Panc1 (cell line): ENCODE results near the gene DDC. TPM values are rescaled to one million over a fixed set of nuclear protein-coding genes. Genes with fewer than 3 reads are reported as not detected.

ENCODE experiments used
- ATAC-seq: fragments of 200-7000 bp; cut with Tn5 transposase; 2 replicates; pipeline ENCODE4 v1.9.1; 2020; ENCODE audit warnings: mild to moderate bottlenecking, moderate library complexity
- BruUV-seq: library from RNA; stranded (reverse); fragments of 400-500 nt; replicated peaks from 2 replicates; lab custom pipeline; 2021; lab: Mats Ljungman, UMichigan
- CTCF ChIA-PET: fragments of 300-600 bp; sonication (Branson Sonifier 250); formaldehyde crosslinking; loops from one replicate; lab custom pipeline; 2022; ENCODE audit warnings: antibody characterized with exemption; lab: Charles Lee
- POLR2A ChIA-PET: fragments of 300-600 bp; sonication (Branson Sonifier 250); formaldehyde crosslinking; loops from one replicate; lab custom pipeline; 2022; ENCODE audit warnings: antibody characterized with exemption; lab: Charles Lee
- DNase-seq: peaks from one replicate; pipeline ENCODE4 v3.0.0-alpha.2; 2010; ENCODE audit warnings: low read depth, low spot score
- H3K27ac ChIP-seq: 2 replicates; pipeline ENCODE4 v1.5.1; 2011; ENCODE audit warnings: mild to moderate bottlenecking, low read length, inconsistent platforms
- H3K27me3 ChIP-seq: fragments of 200-500 bp; sonication (Bioruptor generic); 2 replicates; pipeline ENCODE4 v1.6.0; 2014; ENCODE audit warnings: low read length, inconsistent platforms; ENCODE audit not compliant: control insufficient read depth, insufficient read depth
- H3K36me3 ChIP-seq: fragments of 200-500 bp; sonication (Bioruptor generic); 2 replicates; pipeline ENCODE4 v1.5.1; 2014; ENCODE audit warnings: inconsistent platforms, mild to moderate bottlenecking, low read length, moderate library complexity; ENCODE audit not compliant: control insufficient read depth, insufficient read depth
- H3K4me1 ChIP-seq: 2 replicates; pipeline ENCODE4 v1.5.1; 2011; ENCODE audit warnings: inconsistent platforms, mild to moderate bottlenecking, low read length, moderate library complexity; ENCODE audit not compliant: control insufficient read depth, insufficient read depth
- H3K4me3 ChIP-seq, 2 experiments: 2 replicates each; pipeline ENCODE4 v1.5.1; 2011 to 2012; ENCODE audit warnings: low read depth in 2 of 2, low read length in 2 of 2, mild to moderate bottlenecking in 2 of 2, inconsistent platforms in 1 of 2, moderate library complexity in 1 of 2
- H3K9me3 ChIP-seq: fragments of 200-500 bp; sonication (Bioruptor generic); 2 replicates; pipeline ENCODE4 v1.5.1; 2014; ENCODE audit warnings: low read depth, mild to moderate bottlenecking, inconsistent platforms, low read length, moderate library complexity; ENCODE audit not compliant: control insufficient read depth, insufficient read depth
- POLR2AphosphoS5 ChIP-seq: IDR thresholded peaks from 2 replicates; pipeline ENCODE4 v1.6.1; 2012; ENCODE audit warnings: mild to moderate bottlenecking, low read depth, low read length, moderate library complexity
- SIN3A ChIP-seq: IDR thresholded peaks from 2 replicates; pipeline ENCODE4 v1.6.1; 2012; ENCODE audit warnings: low read depth, mild to moderate bottlenecking, low read length, moderate library complexity, borderline replicate concordance; ENCODE audit not compliant: insufficient read depth
- TCF7L2 ChIP-seq: IDR thresholded peaks from 2 replicates; pipeline ENCODE4 v1.6.1; 2011; ENCODE audit warnings: mild to moderate bottlenecking, low read depth, low read length, inconsistent platforms
- in situ Hi-C: cut with HindIII; loops from 2 replicates; pipeline ENCODE4 v1.10.0; 2016; ENCODE audit warnings: low sequenced_read_pairs, low pct_unique_long_range_greater_than_20kb
- intact Hi-C: fragments of 100-400 bp; cut with micrococcal nuclease; formaldehyde crosslinking; loops from one replicate; pipeline ENCODE4 v1.10.0; 2022; ENCODE audit not compliant: unreplicated experiment
- total RNA-seq: library from RNA; stranded (reverse); gene quantifications from one replicate; pipeline ENCODE4 v1.2.1, GENCODE V29; 2021; ENCODE audit not compliant: unreplicated experiment
- TF ChIP-seq, protein P1 (sequence below), 2 experiments: IDR thresholded peaks; 2 replicates each; pipeline ENCODE4 v1.6.1; 2011 to 2012; ENCODE audit warnings: low read depth in 2 of 2, control low read depth in 1 of 2, low read length in 1 of 2, mild to moderate bottlenecking in 1 of 2, moderate library complexity in 1 of 2; ENCODE audit not compliant: insufficient read depth in 1 of 2
- TF ChIP-seq, protein P2 (sequence below): fragments of 450-650 bp; IDR thresholded peaks from 2 replicates; pipeline ENCODE4 v1.5.1; 2017; ENCODE audit warnings: mild to moderate bottlenecking

DDC gene
- total RNA-seq, 1 experiment from 2014 or later, result not detected

DNA sequence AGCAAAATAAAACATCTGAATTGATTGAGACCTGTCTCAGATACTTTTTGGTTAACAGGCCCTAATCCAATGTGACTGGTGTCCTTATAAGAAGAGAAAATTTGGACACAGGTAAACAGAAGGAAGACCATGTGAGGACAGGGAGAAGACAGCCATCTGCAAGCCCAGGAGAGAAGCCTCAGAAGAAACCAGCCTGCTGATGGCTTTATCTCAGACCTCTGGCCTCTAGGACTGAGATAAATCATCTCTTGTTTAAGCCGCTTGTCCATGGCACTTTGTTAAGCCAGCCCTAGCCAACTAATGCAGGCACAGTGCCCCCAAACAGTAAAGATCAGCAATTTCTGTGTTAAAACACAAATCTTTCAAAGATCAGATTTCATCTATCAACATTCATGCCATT, 73.3 kb downstream of the DDC start:
- DNase-seq, result no peak
- no peak for ATAC-seq
- in situ Hi-C loops (no loop called here), intact Hi-C loops (no loop called here)
- no peaks in the 10 kb centered on the region for H3K4me1 ChIP-seq
- no TSS peak for BruUV-seq
- H3K36me3 ChIP-seq, result no peaks in the 10 kb centered on the region
- H3K4me3 ChIP-seq, result no peak overlapping the region
- ChIA-PET POLR2A (no interaction called here), CTCF (no interaction called here)
- no peak overlapping the region for H3K27ac ChIP-seq
- no peaks in the 10 kb centered on the region for H3K27me3 ChIP-seq
- H3K9me3 ChIP-seq, result peaks cover 9% of the 10 kb centered on the region
- no peak for TF ChIP-seq TCF7L2
- TF ChIP-seq SIN3A, result no peak
- TF ChIP-seq POLR2AphosphoS5, result no peak
- TF ChIP-seq, protein P1, sequence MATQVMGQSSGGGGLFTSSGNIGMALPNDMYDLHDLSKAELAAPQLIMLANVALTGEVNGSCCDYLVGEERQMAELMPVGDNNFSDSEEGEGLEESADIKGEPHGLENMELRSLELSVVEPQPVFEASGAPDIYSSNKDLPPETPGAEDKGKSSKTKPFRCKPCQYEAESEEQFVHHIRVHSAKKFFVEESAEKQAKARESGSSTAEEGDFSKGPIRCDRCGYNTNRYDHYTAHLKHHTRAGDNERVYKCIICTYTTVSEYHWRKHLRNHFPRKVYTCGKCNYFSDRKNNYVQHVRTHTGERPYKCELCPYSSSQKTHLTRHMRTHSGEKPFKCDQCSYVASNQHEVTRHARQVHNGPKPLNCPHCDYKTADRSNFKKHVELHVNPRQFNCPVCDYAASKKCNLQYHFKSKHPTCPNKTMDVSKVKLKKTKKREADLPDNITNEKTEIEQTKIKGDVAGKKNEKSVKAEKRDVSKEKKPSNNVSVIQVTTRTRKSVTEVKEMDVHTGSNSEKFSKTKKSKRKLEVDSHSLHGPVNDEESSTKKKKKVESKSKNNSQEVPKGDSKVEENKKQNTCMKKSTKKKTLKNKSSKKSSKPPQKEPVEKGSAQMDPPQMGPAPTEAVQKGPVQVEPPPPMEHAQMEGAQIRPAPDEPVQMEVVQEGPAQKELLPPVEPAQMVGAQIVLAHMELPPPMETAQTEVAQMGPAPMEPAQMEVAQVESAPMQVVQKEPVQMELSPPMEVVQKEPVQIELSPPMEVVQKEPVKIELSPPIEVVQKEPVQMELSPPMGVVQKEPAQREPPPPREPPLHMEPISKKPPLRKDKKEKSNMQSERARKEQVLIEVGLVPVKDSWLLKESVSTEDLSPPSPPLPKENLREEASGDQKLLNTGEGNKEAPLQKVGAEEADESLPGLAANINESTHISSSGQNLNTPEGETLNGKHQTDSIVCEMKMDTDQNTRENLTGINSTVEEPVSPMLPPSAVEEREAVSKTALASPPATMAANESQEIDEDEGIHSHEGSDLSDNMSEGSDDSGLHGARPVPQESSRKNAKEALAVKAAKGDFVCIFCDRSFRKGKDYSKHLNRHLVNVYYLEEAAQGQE (IDR thresholded peaks at IDR 0.05; ENCODE audit: insufficient read depth in 1 of 2, low read depth in 2 of 2, low read length in 1 of 2), result no peak
- TF ChIP-seq, protein P2, sequence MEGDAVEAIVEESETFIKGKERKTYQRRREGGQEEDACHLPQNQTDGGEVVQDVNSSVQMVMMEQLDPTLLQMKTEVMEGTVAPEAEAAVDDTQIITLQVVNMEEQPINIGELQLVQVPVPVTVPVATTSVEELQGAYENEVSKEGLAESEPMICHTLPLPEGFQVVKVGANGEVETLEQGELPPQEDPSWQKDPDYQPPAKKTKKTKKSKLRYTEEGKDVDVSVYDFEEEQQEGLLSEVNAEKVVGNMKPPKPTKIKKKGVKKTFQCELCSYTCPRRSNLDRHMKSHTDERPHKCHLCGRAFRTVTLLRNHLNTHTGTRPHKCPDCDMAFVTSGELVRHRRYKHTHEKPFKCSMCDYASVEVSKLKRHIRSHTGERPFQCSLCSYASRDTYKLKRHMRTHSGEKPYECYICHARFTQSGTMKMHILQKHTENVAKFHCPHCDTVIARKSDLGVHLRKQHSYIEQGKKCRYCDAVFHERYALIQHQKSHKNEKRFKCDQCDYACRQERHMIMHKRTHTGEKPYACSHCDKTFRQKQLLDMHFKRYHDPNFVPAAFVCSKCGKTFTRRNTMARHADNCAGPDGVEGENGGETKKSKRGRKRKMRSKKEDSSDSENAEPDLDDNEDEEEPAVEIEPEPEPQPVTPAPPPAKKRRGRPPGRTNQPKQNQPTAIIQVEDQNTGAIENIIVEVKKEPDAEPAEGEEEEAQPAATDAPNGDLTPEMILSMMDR, result no peak

GRCh38 chr7:50491209-50491608, 74.0 kb downstream of the DDC start:
- CTCF ChIA-PET, result no interaction called here
- Histone ChIP-seq H3K4me3 (no peak overlapping the region), H3K36me3 (no peaks in the 10 kb centered on the region), H3K4me1 (no peaks in the 10 kb centered on the region), H3K27ac (no peak overlapping the region), H3K9me3 (peaks cover 9% of the 10 kb centered on the region), H3K27me3 (no peaks in the 10 kb centered on the region)
- in situ Hi-C loops (no loop called here), intact Hi-C loops (no loop called here)
- TF ChIP-seq TCF7L2, result no peak
- no peak for TF ChIP-seq POLR2AphosphoS5
- TF ChIP-seq, protein P1 (IDR thresholded peaks at IDR 0.05; ENCODE audit: insufficient read depth in 1 of 2, low read depth in 2 of 2, low read length in 1 of 2), result no peak
- TF ChIP-seq, protein P2, result no peak
- no peak for TF ChIP-seq SIN3A
- no TSS peak for BruUV-seq
- no peak for ATAC-seq
- POLR2A ChIA-PET, result no interaction called here
- DNase-seq, result no peak
